Measurements from ENCODE around the gene HDAC10. TPM values are rescaled to one million over a fixed set of nuclear protein-coding genes. Genes with fewer than 3 reads are reported as not detected.

Gene HDAC10
- total RNA-seq, 4 donors from 2014 or later: 66.8 to 618 (median 142) TPM

- no peaks in the 10 kb centered on the region for H3K9me3 ChIP-seq
- intact Hi-C loops (cut with DNase I; ENCODE audit: low total_unique reads): no loop called here
- no peak overlapping the region for H3K4me3 ChIP-seq
- H3K36me3 ChIP-seq: peaks cover 0 to 46% (median 18%) of the 10 kb centered on the region in 4 donors
- H3K27ac ChIP-seq: no peak overlapping the region
- H3K27me3 ChIP-seq: no peaks in the 10 kb centered on the region
- WGBS, 2 donors (ENCODE audit: low coverage in 1 of 2): 90% methylated on average over 36 of the region's 37 CpGs; no CpG with 5 or more reads in 1 of the 2 donors
- DNase-seq: no peak
- peaks cover 25 to 28% (median 27%) of the 10 kb centered on the region in 4 donors for H3K4me1 ChIP-seq
- in situ Hi-C loops (cut with MboI; ENCODE audit: low pct_ligation_motif_present in 1 of 4, low pct_unique_long_range_greater_than_20kb in 1 of 4, low sequenced_read_pairs in 3 of 4): no loop called here
- TF ChIP-seq EP300 (IDR thresholded peaks at IDR 0.05; ENCODE audit: low read depth) (no peak), CTCF (IDR thresholded peaks at IDR 0.05) (no peak), POLR2AphosphoS5 (IDR thresholded peaks at IDR 0.05) (no peak), POLR2A (IDR thresholded peaks at IDR 0.05) (no peak)
Measured at GRCh38 chr22:50289942-50290630, 39.0 kb upstream of the HDAC10 start.

GRCh38 chr22:50289151-50289941 is 38.3 kb upstream of the HDAC10 start:
- Histone ChIP-seq H3K9me3 (no peaks in the 10 kb centered on the region), H3K27ac (no peak overlapping the region), H3K4me1 (peaks cover 20 to 21% (median 21%) of the 10 kb centered on the region in 4 donors), H3K4me3 (no peak overlapping the region), H3K36me3 (peaks cover 0 to 46% (median 18%) of the 10 kb centered on the region in 4 donors), H3K27me3 (no peaks in the 10 kb centered on the region)
- DNase-seq: no peak
- in situ Hi-C loops (cut with MboI; ENCODE audit: low pct_ligation_motif_present in 1 of 4, low pct_unique_long_range_greater_than_20kb in 1 of 4, low sequenced_read_pairs in 3 of 4): no loop called here
- no peak for TF ChIP-seq POLR2AphosphoS5 (IDR thresholded peaks at IDR 0.05)
- no peak for TF ChIP-seq CTCF (IDR thresholded peaks at IDR 0.05)
- TF ChIP-seq EP300 (IDR thresholded peaks at IDR 0.05; ENCODE audit: low read depth): no peak
- TF ChIP-seq POLR2A (IDR thresholded peaks at IDR 0.05): no peak
- 96% methylated on average over 51 of the region's 57 CpGs; no CpG with 5 or more reads in 1 of the 2 donors for WGBS, 2 donors (ENCODE audit: low coverage in 1 of 2)
- intact Hi-C loops (cut with DNase I; ENCODE audit: low total_unique reads): no loop called here

GRCh38 chr22:50287731-50288130 is 36.7 kb upstream of the HDAC10 start:
- no peak for DNase-seq
- WGBS, 2 donors (ENCODE audit: low coverage in 1 of 2): 96% methylated on average over 25 of the region's 31 CpGs; no CpG with 5 or more reads in 1 of the 2 donors
- Histone ChIP-seq H3K27ac (no peak overlapping the region), H3K4me3 (no peak overlapping the region), H3K9me3 (no peaks in the 10 kb centered on the region), H3K36me3 (peaks cover 0 to 51% (median 20%) of the 10 kb centered on the region in 4 donors), H3K4me1 (peaks cover 4 to 5% (median 4%) of the 10 kb centered on the region in 4 donors), H3K27me3 (no peaks in the 10 kb centered on the region)
- TF ChIP-seq EP300 (IDR thresholded peaks at IDR 0.05; ENCODE audit: low read depth): no peak
- no peak for TF ChIP-seq CTCF (IDR thresholded peaks at IDR 0.05)
- TF ChIP-seq POLR2A (IDR thresholded peaks at IDR 0.05): no peak
- no peak for TF ChIP-seq POLR2AphosphoS5 (IDR thresholded peaks at IDR 0.05)
- intact Hi-C loops (cut with DNase I; ENCODE audit: low total_unique reads): no loop called here
- in situ Hi-C loops (cut with MboI; ENCODE audit: low pct_ligation_motif_present in 1 of 4, low pct_unique_long_range_greater_than_20kb in 1 of 4, low sequenced_read_pairs in 3 of 4): no loop called here

- Histone ChIP-seq H3K36me3 (peaks cover 0 to 60% (median 21%) of the 10 kb centered on the region in 4 donors), H3K27ac (no peak overlapping the region), H3K27me3 (no peaks in the 10 kb centered on the region), H3K4me3 (no peak overlapping the region), H3K9me3 (no peaks in the 10 kb centered on the region), H3K4me1 (no peaks in the 10 kb centered on the region)
- no peak for DNase-seq
- intact Hi-C loops (cut with DNase I; ENCODE audit: low total_unique reads): no loop called here
- in situ Hi-C loops (cut with MboI; ENCODE audit: low pct_ligation_motif_present in 1 of 4, low pct_unique_long_range_greater_than_20kb in 1 of 4, low sequenced_read_pairs in 3 of 4): no loop called here
- TF ChIP-seq POLR2AphosphoS5 (IDR thresholded peaks at IDR 0.05): no peak
- TF ChIP-seq EP300 (IDR thresholded peaks at IDR 0.05; ENCODE audit: low read depth): no peak
- TF ChIP-seq POLR2A (IDR thresholded peaks at IDR 0.05): no peak
- WGBS, 2 donors (ENCODE audit: low coverage in 1 of 2): 91% methylated on average over 37 of the region's 40 CpGs; no CpG with 5 or more reads in 1 of the 2 donors
Measured at GRCh38 chr22:50286701-50287318, 35.7 kb upstream of the HDAC10 start.
